Esophagus (tissue), 2 donors: ENCODE data around the gene UTF1. TPM values are rescaled to one million over a fixed set of nuclear protein-coding genes. Genes with fewer than 3 reads are reported as not detected.
"Not testable (repeated sequence)": the region's sequence is repeated elsewhere in the genome, so short reads cannot be mapped to it uniquely, and the experiment has no call there.

Experiments
- H3K27ac ChIP-seq, 2 donors: one replicate each; pipeline ENCODE4 v1.5.1; 2013; ENCODE audit warnings: low read depth in 2 of 2, mild to moderate bottlenecking in 2 of 2, inconsistent platforms in 1 of 2, low read length in 1 of 2, moderate library complexity in 1 of 2
- H3K27me3 ChIP-seq, 2 donors: one replicate each; pipeline ENCODE4 v1.6.1; 2013; ENCODE audit warnings: low read length in 2 of 2, control low read depth in 1 of 2, mild to moderate bottlenecking in 1 of 2; ENCODE audit not compliant: insufficient read depth in 2 of 2, control insufficient read depth in 1 of 2
- H3K36me3 ChIP-seq, 2 donors: one replicate each; pipeline ENCODE4 v1.6.1; 2013; ENCODE audit warnings: low read length in 1 of 2; ENCODE audit not compliant: control insufficient read depth in 2 of 2, insufficient read depth in 2 of 2
- H3K4me1 ChIP-seq, 2 donors: one replicate each; pipeline ENCODE4 v1.6.1; 2013; ENCODE audit warnings: low read length in 1 of 2; ENCODE audit not compliant: control insufficient read depth in 2 of 2, insufficient read depth in 2 of 2
- H3K4me3 ChIP-seq, 2 donors: one replicate each; pipeline ENCODE4 v1.5.1; 2013; ENCODE audit warnings: low read length in 2 of 2, mild to moderate bottlenecking in 2 of 2, low read depth in 1 of 2, moderate library complexity in 1 of 2
- H3K9me3 ChIP-seq, 2 donors: one replicate each; pipeline ENCODE4 v1.6.1; 2013; ENCODE audit warnings: mild to moderate bottlenecking in 2 of 2, low read depth in 1 of 2, low read length in 1 of 2, moderate library complexity in 1 of 2; ENCODE audit not compliant: control insufficient read depth in 2 of 2, insufficient read depth in 1 of 2
- WGBS, 2 donors: extraction: QIAGEN DNeasy Blood & Tissue Kit; methylation state at CpG; one replicate each; pipeline ENCODE4 v1.1.7; 2013; 5-methylcytosine and 5-hydroxymethylcytosine counted together
- polyA plus RNA-seq, 2 donors: library from polyadenylated mRNA; stranded (reverse); fragments of 200-250 nt; gene quantifications; one replicate each; pipeline ENCODE4 v1.2.3, GENCODE V29; 2013
- donor health status: healthy with polysubstance abuse.
- donor health status: Bipolar disorder and iron deficiency.

The UTF1 gene
- polyA plus RNA-seq, 2 donors: not detected

GRCh38 chr10:133231946-133232574 lies 2.0 kb downstream of the UTF1 start:
- Histone ChIP-seq H3K4me3 (no peak overlapping the region), H3K27ac (no peak overlapping the region), H3K27me3 (peaks cover 0 to 36% of the 10 kb centered on the region in 2 donors), H3K4me1 (peaks cover 3 to 14% of the 10 kb centered on the region in 2 donors), H3K36me3 (no peaks in the 10 kb centered on the region), H3K9me3 (peaks cover 0 to 3% of the 10 kb centered on the region in 2 donors)
- 47 to 49% methylated on average over 11 of the region's 11 CpGs for WGBS, 2 donors

DNA sequence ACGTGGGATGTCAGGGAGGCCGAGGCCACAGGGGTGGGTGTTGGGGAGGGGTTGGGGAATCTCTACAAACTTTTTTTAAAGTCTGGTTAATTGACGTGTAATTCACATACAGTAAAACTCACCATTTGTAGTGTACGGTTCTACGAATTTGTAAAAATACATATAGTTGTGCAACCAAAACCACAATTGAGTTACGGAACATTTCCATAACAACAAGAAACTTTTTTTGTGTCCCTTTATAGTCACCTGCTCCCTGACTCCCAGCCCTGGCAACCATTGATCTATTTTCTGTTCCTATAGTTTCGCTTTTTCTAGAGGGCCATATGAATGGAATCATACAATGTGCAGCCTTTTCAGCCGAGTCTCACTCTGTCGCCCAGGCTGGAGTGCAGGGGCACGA lies 4.8 kb downstream of the UTF1 start:
- H3K4me1 ChIP-seq: peaks cover 3 to 13% of the 10 kb centered on the region in 2 donors
- WGBS, 2 donors: 46% methylated on average over 7 to 8 of the region's 10 CpGs
- not testable (repeated sequence) for H3K9me3 ChIP-seq, H3K36me3 ChIP-seq, H3K4me3 ChIP-seq, H3K27ac ChIP-seq
- H3K27me3 ChIP-seq: peaks cover 3 to 34% of the 10 kb centered on the region in 2 donors

GRCh38 chr10:133235265-133235855 lies 5.3 kb downstream of the UTF1 start:
- Histone ChIP-seq H3K36me3 (no peaks in the 10 kb centered on the region), H3K27ac (no peak overlapping the region), H3K9me3 (peaks cover 0 to 3% of the 10 kb centered on the region in 2 donors), H3K4me1 (peaks cover 3 to 11% of the 10 kb centered on the region in 2 donors), H3K27me3 (peaks cover 3 to 31% of the 10 kb centered on the region in 2 donors), H3K4me3 (no peak overlapping the region)
- 5 to 7% methylated on average over 38 to 48 of the region's 48 CpGs for WGBS, 2 donors

DNA sequence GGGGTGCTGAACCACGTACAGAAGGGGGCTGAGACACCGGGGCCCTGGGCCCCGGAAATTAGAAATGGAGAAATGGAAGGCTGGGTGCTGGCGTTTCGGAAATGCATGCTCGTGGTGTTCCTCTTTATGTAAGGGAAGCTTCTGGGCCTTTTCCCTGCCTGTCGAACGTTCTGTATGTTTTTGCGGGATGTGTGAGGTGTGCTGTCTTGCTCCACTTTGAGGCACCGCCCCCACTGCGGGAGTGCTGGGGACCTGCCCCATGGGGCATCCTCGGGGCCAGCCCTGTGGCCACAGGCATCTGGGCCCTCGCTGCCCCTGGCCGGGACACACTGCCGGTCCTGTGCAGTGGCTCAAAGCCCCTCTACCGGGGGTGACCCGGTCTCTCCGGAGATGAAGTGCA lies 5.9 kb downstream of the UTF1 start:
- Histone ChIP-seq H3K4me1 (peaks cover 3 to 8% of the 10 kb centered on the region in 2 donors), H3K9me3 (peaks cover 0 to 3% of the 10 kb centered on the region in 2 donors), H3K27ac (no peak overlapping the region), H3K4me3 (no peak overlapping the region), H3K27me3 (peaks cover 3 to 28% of the 10 kb centered on the region in 2 donors), H3K36me3 (no peaks in the 10 kb centered on the region)
- WGBS, 2 donors: 2 to 3% methylated on average over 18 of the region's 18 CpGs

GRCh38 chr10:133236401-133237240 lies 6.6 kb downstream of the UTF1 start:
- peaks cover 7 to 8% of the 10 kb centered on the region in 2 donors for H3K4me1 ChIP-seq

GRCh38 chr10:133237241-133237587 lies 7.2 kb downstream of the UTF1 start:
- Histone ChIP-seq H3K36me3 (no peaks in the 10 kb centered on the region), H3K9me3 (peaks cover 0 to 3% of the 10 kb centered on the region in 2 donors), H3K4me1 (peaks cover 7 to 8% of the 10 kb centered on the region in 2 donors), H3K4me3 (peak overlapping the region in 1 of 2 donors; percentile 19), H3K27ac (no peak overlapping the region), H3K27me3 (peaks cover 3 to 24% of the 10 kb centered on the region in 2 donors)
- 3 to 6% methylated on average over 28 to 32 of the region's 32 CpGs for WGBS, 2 donors

More at GRCh38 chr10:133236401-133237240, 6.6 kb downstream of the UTF1 start:
- Histone ChIP-seq H3K36me3 (no peaks in the 10 kb centered on the region), H3K27ac (no peak overlapping the region), H3K9me3 (peaks cover 0 to 3% of the 10 kb centered on the region in 2 donors), H3K27me3 (peaks cover 3 to 24% of the 10 kb centered on the region in 2 donors), H3K4me3 (peak overlapping the region; percentile 19 to 25)
- WGBS, 2 donors: 1% methylated on average over 96 to 103 of the region's 103 CpGs

- WGBS, 2 donors: 11 to 16% methylated on average over 55 to 60 of the region's 60 CpGs
- peaks cover 3 to 24% of the 10 kb centered on the region in 2 donors for H3K27me3 ChIP-seq
- H3K36me3 ChIP-seq: no peaks in the 10 kb centered on the region
- no peak within 1 kb of the TSS for H3K27ac ChIP-seq
- H3K9me3 ChIP-seq: peaks cover 0 to 1% of the 10 kb centered on the region in 2 donors
- peaks cover 7 to 8% of the 10 kb centered on the region in 2 donors for H3K4me1 ChIP-seq
- H3K4me3 ChIP-seq: peak within 1 kb of the TSS; percentile 19 to 25
Measured at GRCh38 chr10:133237588-133238465, 7.8 kb downstream of the UTF1 start, which contains the start of gene VENTX. VENTX (plus strand) TSS chr10:133237855; CDS start chr10:133237915, 60 bp downstream.

DNA sequence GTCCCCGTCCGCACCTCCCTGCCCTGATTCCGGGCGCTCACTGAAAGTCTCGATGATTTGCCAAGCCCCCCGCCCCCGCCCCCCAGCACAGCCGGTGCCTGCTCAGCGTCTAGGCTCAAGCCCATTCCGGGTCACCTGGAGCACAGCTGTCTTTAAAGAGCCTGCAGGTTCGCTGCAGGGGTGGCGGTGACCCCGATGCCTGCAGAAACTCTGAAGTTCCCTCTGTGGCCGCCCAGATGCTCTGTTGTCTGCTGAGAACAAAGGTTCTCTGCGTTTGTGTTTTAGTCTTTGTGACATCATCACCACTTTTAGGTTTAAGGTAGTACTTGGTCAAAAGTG lies 8.4 kb downstream of the UTF1 start:
- no peak overlapping the region for H3K4me3 ChIP-seq
- H3K27ac ChIP-seq: no peak overlapping the region
- peaks cover 0 to 4% of the 10 kb centered on the region in 2 donors for H3K9me3 ChIP-seq
- peaks cover 7 to 8% of the 10 kb centered on the region in 2 donors for H3K4me1 ChIP-seq
- peaks cover 3 to 24% of the 10 kb centered on the region in 2 donors for H3K27me3 ChIP-seq
- no peaks in the 10 kb centered on the region for H3K36me3 ChIP-seq
- WGBS, 2 donors: 18 to 31% methylated on average over 15 of the region's 15 CpGs

DNA sequence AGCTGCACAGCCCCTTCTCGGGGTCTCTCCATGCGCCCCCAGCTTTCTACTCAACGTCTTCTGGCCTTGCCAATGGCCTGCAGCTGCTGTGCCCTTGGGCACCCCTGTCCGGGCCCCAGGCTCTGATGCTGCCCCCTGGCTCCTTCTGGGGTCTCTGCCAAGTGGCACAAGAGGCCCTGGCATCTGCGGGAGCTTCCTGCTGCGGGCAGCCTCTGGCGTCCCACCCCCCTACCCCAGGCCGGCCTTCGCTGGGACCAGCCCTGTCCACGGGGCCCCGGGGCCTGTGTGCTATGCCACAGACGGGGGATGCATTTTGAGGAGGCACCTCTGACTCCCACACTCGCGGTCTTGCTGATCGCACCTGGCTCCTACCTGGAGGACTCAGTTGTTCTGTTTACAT lies 10.0 kb downstream of the UTF1 start:
- Histone ChIP-seq H3K36me3 (no peaks in the 10 kb centered on the region), H3K27ac (no peak overlapping the region), H3K9me3 (peaks cover 0 to 4% of the 10 kb centered on the region in 2 donors), H3K4me1 (peaks cover 7 to 8% of the 10 kb centered on the region in 2 donors), H3K27me3 (peaks cover 3 to 20% of the 10 kb centered on the region in 2 donors), H3K4me3 (no peak overlapping the region)
- WGBS, 2 donors: 73 to 78% methylated on average over 15 of the region's 15 CpGs
